H9 (cell line): ENCODE results near the gene LCE3B. TPM values are rescaled to one million over a fixed set of nuclear protein-coding genes. Genes with fewer than 3 reads are reported as not detected.

Experiments
- DNase-seq: peaks from one replicate; pipeline ENCODE4 v3.0.0-alpha.2; 2017
- H2AFZ ChIP-seq: one replicate; pipeline ENCODE4 v1.6.1; 2013; ENCODE audit warnings: mild to moderate bottlenecking, low read length, control low read depth, moderate library complexity
- H2AK5ac ChIP-seq: 2 replicates; pipeline ENCODE4 v1.6.1; 2013; ENCODE audit warnings: low read length, control low read depth, mixed read lengths; ENCODE audit not compliant: insufficient read length
- H2BK120ac ChIP-seq: one replicate; pipeline ENCODE4 v1.6.1; 2013; ENCODE audit warnings: low read depth, mild to moderate bottlenecking, low read length, control low read depth, inconsistent platforms; ENCODE audit not compliant: poor library complexity, severe bottlenecking
- H2BK12ac ChIP-seq: 2 replicates; pipeline ENCODE4 v1.6.1; 2013; ENCODE audit warnings: low read length, control low read depth, mixed read lengths, low read depth; ENCODE audit not compliant: insufficient read length
- H2BK15ac ChIP-seq: 2 replicates; pipeline ENCODE4 v1.6.1; 2013; ENCODE audit warnings: low read depth, low read length, control low read depth
- H2BK20ac ChIP-seq: one replicate; pipeline ENCODE4 v1.6.1; 2013; ENCODE audit warnings: low read depth, mild to moderate bottlenecking, low read length, control low read depth, inconsistent platforms; ENCODE audit not compliant: poor library complexity, severe bottlenecking
- H2BK5ac ChIP-seq: 2 replicates; pipeline ENCODE4 v1.6.1; 2013; ENCODE audit warnings: low read length, control low read depth, mixed read lengths; ENCODE audit not compliant: insufficient read length
- H3K14ac ChIP-seq: 2 replicates; pipeline ENCODE4 v1.6.1; 2013; ENCODE audit warnings: low read length, control low read depth; ENCODE audit not compliant: insufficient read depth
- H3K18ac ChIP-seq: 2 replicates; pipeline ENCODE4 v1.6.1; 2013; ENCODE audit warnings: low read depth, mild to moderate bottlenecking, mixed read lengths, low read length, control low read depth; ENCODE audit not compliant: insufficient read length
- H3K23ac ChIP-seq: 2 replicates; pipeline ENCODE4 v1.6.1; 2013; ENCODE audit warnings: low read length, control low read depth, mixed read lengths, low read depth; ENCODE audit not compliant: insufficient read length
- H3K23me2 ChIP-seq: 2 replicates; pipeline ENCODE4 v1.6.1; 2013; ENCODE audit warnings: low read depth, mild to moderate bottlenecking, mixed read lengths, low read length, control low read depth; ENCODE audit not compliant: insufficient read length, poor library complexity, severe bottlenecking
- H3K27ac ChIP-seq: 2 replicates; pipeline ENCODE4 v1.5.1; 2013; ENCODE audit warnings: low read length, control low read depth, mixed read lengths, low read depth; ENCODE audit not compliant: insufficient read length
- H3K27me3 ChIP-seq: 2 replicates; pipeline ENCODE4 v1.6.1; 2013; ENCODE audit warnings: low read length, control low read depth, inconsistent platforms; ENCODE audit not compliant: insufficient read depth
- H3K4ac ChIP-seq: 2 replicates; pipeline ENCODE4 v1.6.1; 2013; ENCODE audit warnings: low read depth, mild to moderate bottlenecking, control low read depth, inconsistent platforms, low read length, moderate library complexity
- H3K4me1 ChIP-seq: 2 replicates; pipeline ENCODE4 v1.6.1; 2013; ENCODE audit warnings: low read length, control low read depth, inconsistent platforms; ENCODE audit not compliant: insufficient read depth
- H3K4me2 ChIP-seq: 2 replicates; pipeline ENCODE4 v1.6.1; 2013; ENCODE audit warnings: low read length, control low read depth, mixed read lengths; ENCODE audit not compliant: insufficient read length, insufficient read depth
- H3K56ac ChIP-seq: 2 replicates; pipeline ENCODE4 v1.6.1; 2013; ENCODE audit warnings: low read depth, mild to moderate bottlenecking, mixed read lengths, low read length, control low read depth; ENCODE audit not compliant: insufficient read length
- H3K79me1 ChIP-seq: 2 replicates; pipeline ENCODE4 v1.6.1; 2013; ENCODE audit warnings: low read depth, mild to moderate bottlenecking, moderate library complexity, low read length, control low read depth, inconsistent platforms; ENCODE audit not compliant: insufficient read depth, poor library complexity, severe bottlenecking
- H3K79me2 ChIP-seq: 2 replicates; pipeline ENCODE4 v1.6.1; 2013; ENCODE audit warnings: low read length, control low read depth, inconsistent platforms; ENCODE audit not compliant: insufficient read depth
- H3K9ac ChIP-seq: 2 replicates; pipeline ENCODE4 v1.6.1; 2013; ENCODE audit warnings: low read length, control low read depth, mixed read lengths; ENCODE audit not compliant: insufficient read length; ENCODE audit errors: extremely low read depth
- H3K9me3 ChIP-seq: one replicate; pipeline ENCODE4 v1.6.1; 2013; ENCODE audit warnings: low read depth, low read length, inconsistent platforms; ENCODE audit not compliant: control insufficient read depth
- H3T11ph ChIP-seq: one replicate; pipeline ENCODE4 v1.6.1; 2013; ENCODE audit warnings: mild to moderate bottlenecking, low read length, control low read depth, inconsistent platforms
- H4K20me1 ChIP-seq: one replicate; pipeline ENCODE4 v1.6.1; 2013; ENCODE audit not compliant: control insufficient read depth, insufficient read length, insufficient read depth
- H4K5ac ChIP-seq: 2 replicates; pipeline ENCODE4 v1.6.1; 2013; ENCODE audit warnings: low read depth, mild to moderate bottlenecking, mixed read lengths, low read length, control low read depth; ENCODE audit not compliant: insufficient read length
- H4K8ac ChIP-seq: replicated peaks from 2 replicates; pipeline ENCODE4 v1.6.1; 2013; ENCODE audit warnings: low read length, control low read depth, mixed read lengths, low read depth; ENCODE audit not compliant: insufficient read length
- H4K91ac ChIP-seq: 2 replicates; pipeline ENCODE4 v1.6.1; 2013; ENCODE audit warnings: low read depth, mild to moderate bottlenecking, moderate library complexity, mixed read lengths, low read length, control low read depth; ENCODE audit not compliant: insufficient read length
- H3K27ac Mint-ChIP-seq, 3 experiments: 2 replicates in 2 of 3; 3 replicates in 1 of 3; pipeline ENCODE4 v1.8.0; 2020 to 2021; ENCODE audit warnings: mixed read lengths in 3 of 3, mild to moderate bottlenecking in 1 of 3, moderate library complexity in 1 of 3
- H3K27me3 Mint-ChIP-seq: 2 replicates; pipeline ENCODE4 v1.8.0; 2021; ENCODE audit warnings: low read depth, mild to moderate bottlenecking, moderate library complexity, mixed read lengths
- H3K36me3 Mint-ChIP-seq, 3 experiments: 2 replicates in 2 of 3; 3 replicates in 1 of 3; pipeline ENCODE4 v1.8.0; 2020 to 2021; ENCODE audit warnings: low read depth in 3 of 3, mixed read lengths in 3 of 3; ENCODE audit not compliant: insufficient read depth in 1 of 3
- H3K4me1 Mint-ChIP-seq, 2 experiments: 2 replicates each; pipeline ENCODE4 v1.8.0; 2020; ENCODE audit warnings: mixed read lengths in 2 of 2
- H3K4me3 Mint-ChIP-seq, 2 experiments: 2 replicates in 1 of 2; 3 replicates in 1 of 2; pipeline ENCODE4 v1.8.0; 2020 to 2021; ENCODE audit warnings: mild to moderate bottlenecking in 2 of 2, mixed read lengths in 2 of 2, moderate library complexity in 1 of 2
- H3K9me3 Mint-ChIP-seq, 2 experiments: 2 replicates in 1 of 2; 3 replicates in 1 of 2; pipeline ENCODE4 v1.8.0; 2020; ENCODE audit warnings: mild to moderate bottlenecking in 2 of 2, mixed read lengths in 2 of 2, moderate library complexity in 1 of 2
- WGBS: extraction: QIAGEN DNeasy Blood & Tissue Kit; methylation state at CpG from one replicate; pipeline ENCODE4 v1.1.7; 2013; ENCODE audit warnings: missing lambda C conversion rate, low lambda C conversion rate, mixed read lengths; ENCODE audit not compliant: insufficient read length; ENCODE audit errors: extremely low coverage; 5-methylcytosine and 5-hydroxymethylcytosine counted together
- total RNA-seq: library from RNA; stranded (reverse); gene quantifications from 2 replicates; pipeline ENCODE4 v1.2.1, GENCODE V29; 2021
- TF ChIP-seq, protein P1 (sequence below): fragments of 200-600 bp; sonication (generic); conservative IDR thresholded peaks from 3 replicates; pipeline ENCODE4 v1.8.0; 2021; ENCODE audit warnings: antibody characterized with exemption, mild to moderate bottlenecking

LCE3B gene
- total RNA-seq, 1 experiment from 2014 or later = not detected

DNA sequence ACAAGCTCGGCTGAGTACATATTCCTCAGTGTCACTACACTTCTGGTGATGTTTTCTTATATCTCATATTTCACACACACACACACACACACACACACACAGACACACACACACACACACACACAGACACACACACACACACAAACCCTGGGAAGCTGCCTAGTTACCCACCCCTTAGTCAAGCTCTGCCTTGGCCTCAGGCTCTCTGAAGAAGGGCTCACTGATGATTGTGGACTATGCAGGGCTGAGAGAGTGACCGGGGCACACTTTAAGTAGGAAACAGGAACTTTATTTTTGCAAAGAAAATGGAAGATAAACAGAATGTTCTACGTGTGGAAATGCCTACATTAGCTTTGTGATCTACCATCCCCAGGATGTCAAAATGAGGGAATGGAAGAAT lies 30.3 kb downstream of the LCE3B start:
- TF ChIP-seq, protein P1, sequence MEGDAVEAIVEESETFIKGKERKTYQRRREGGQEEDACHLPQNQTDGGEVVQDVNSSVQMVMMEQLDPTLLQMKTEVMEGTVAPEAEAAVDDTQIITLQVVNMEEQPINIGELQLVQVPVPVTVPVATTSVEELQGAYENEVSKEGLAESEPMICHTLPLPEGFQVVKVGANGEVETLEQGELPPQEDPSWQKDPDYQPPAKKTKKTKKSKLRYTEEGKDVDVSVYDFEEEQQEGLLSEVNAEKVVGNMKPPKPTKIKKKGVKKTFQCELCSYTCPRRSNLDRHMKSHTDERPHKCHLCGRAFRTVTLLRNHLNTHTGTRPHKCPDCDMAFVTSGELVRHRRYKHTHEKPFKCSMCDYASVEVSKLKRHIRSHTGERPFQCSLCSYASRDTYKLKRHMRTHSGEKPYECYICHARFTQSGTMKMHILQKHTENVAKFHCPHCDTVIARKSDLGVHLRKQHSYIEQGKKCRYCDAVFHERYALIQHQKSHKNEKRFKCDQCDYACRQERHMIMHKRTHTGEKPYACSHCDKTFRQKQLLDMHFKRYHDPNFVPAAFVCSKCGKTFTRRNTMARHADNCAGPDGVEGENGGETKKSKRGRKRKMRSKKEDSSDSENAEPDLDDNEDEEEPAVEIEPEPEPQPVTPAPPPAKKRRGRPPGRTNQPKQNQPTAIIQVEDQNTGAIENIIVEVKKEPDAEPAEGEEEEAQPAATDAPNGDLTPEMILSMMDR = no peak
- no peak overlapping the region for H3K4me3 Mint-ChIP-seq
- Histone ChIP-seq H3K56ac (no peak overlapping the region), H3K18ac (no peak overlapping the region), H3K23me2 (no peaks in the 10 kb centered on the region), H3K27me3 (no peaks in the 10 kb centered on the region), H2BK15ac (no peak overlapping the region), H4K8ac (no peak overlapping the region), H3K79me1 (no peaks in the 10 kb centered on the region), H2BK12ac (no peak overlapping the region), H3K23ac (no peak overlapping the region), H2AFZ (no peak overlapping the region), H3K9ac (no peak overlapping the region), H3T11ph (no peak overlapping the region), H3K4me2 (no peak overlapping the region), H3K9me3 (peaks cover 92% of the 10 kb centered on the region), H4K5ac (no peak overlapping the region), H3K4me1 (no peaks in the 10 kb centered on the region), H2AK5ac (no peak overlapping the region), H4K91ac (no peak overlapping the region), H3K79me2 (no peaks in the 10 kb centered on the region), H2BK5ac (no peak overlapping the region), H2BK120ac (no peak overlapping the region), H3K27ac (no peak overlapping the region), H4K20me1 (no peaks in the 10 kb centered on the region), H3K4ac (no peak overlapping the region), H2BK20ac (no peak overlapping the region), H3K14ac (no peak overlapping the region)
- no peaks in the 10 kb centered on the region for H3K4me1 Mint-ChIP-seq
- peaks cover 92 to 94% of the 10 kb centered on the region in 2 experiments for H3K9me3 Mint-ChIP-seq
- WGBS = no CpG with 5 or more reads among the region's 3 CpGs
- peaks cover 0 to 26% (median 11%) of the 10 kb centered on the region in 3 experiments; a peak in 5 of 7 replicates for H3K36me3 Mint-ChIP-seq
- H3K27me3 Mint-ChIP-seq = no peaks in the 10 kb centered on the region; the same call in 1 of the 2 replicates
- no peak overlapping the region for H3K27ac Mint-ChIP-seq
- DNase-seq = no peak
